ENCODE results near the gene NNMT. TPM values are rescaled to one million over a fixed set of nuclear protein-coding genes. Genes with fewer than 3 reads are reported as not detected.

Gene NNMT
- total RNA-seq, 2 experiments from 2014 or later = not detected

GRCh38 chr11:114311946-114312345 is 15.7 kb downstream of the NNMT start:
- no peak overlapping the region for H3K4me3 Mint-ChIP-seq
- CTCF ChIA-PET = no interaction called here
- H3K36me3 Mint-ChIP-seq = no peaks in the 10 kb centered on the region
- no peak for ATAC-seq
- H3K27me3 Mint-ChIP-seq = peaks cover 45% of the 10 kb centered on the region
- H3K4me1 Mint-ChIP-seq = peaks cover 9% of the 10 kb centered on the region
- H3K27ac Mint-ChIP-seq = no peak overlapping the region
- DNase-seq = no peak
- H3K9me3 Mint-ChIP-seq (ENCODE audit: low read depth) = no peaks in the 10 kb centered on the region

- Mint-ChIP-seq H3K27me3 (peaks cover 30% of the 10 kb centered on the region), H3K4me3 (no peak overlapping the region), H3K36me3 (no peaks in the 10 kb centered on the region), H3K27ac (no peak overlapping the region), H3K9me3 (ENCODE audit: low read depth) (no peaks in the 10 kb centered on the region), H3K4me1 (peaks cover 10% of the 10 kb centered on the region)
- ATAC-seq (no peak), DNase-seq (no peak)
- CTCF ChIA-PET = no interaction called here
Observed at GRCh38 chr11:114314096-114314495, 17.9 kb downstream of the NNMT start.

- H3K27me3 Mint-ChIP-seq = peaks cover 33% of the 10 kb centered on the region
- DNase-seq = no peak
Observed at GRCh38 chr11:114315749-114316368, 19.7 kb downstream of the NNMT start.

GRCh38 chr11:114316980-114317786 is 21.0 kb downstream of the NNMT start:
- DNase-seq (no peak), ATAC-seq (no peak)
- peaks cover 10% of the 10 kb centered on the region for H3K4me1 Mint-ChIP-seq
- no peaks in the 10 kb centered on the region for H3K9me3 Mint-ChIP-seq (ENCODE audit: low read depth)
- H3K27ac Mint-ChIP-seq = no peak overlapping the region
- no peak overlapping the region for H3K4me3 Mint-ChIP-seq
- H3K36me3 Mint-ChIP-seq = no peaks in the 10 kb centered on the region
- CTCF ChIA-PET = no interaction called here
- peaks cover 43% of the 10 kb centered on the region for H3K27me3 Mint-ChIP-seq

More at GRCh38 chr11:114315749-114316368, 19.7 kb downstream of the NNMT start:
- peak; percentile 30 for ATAC-seq
- CTCF ChIA-PET = no interaction called here
- Mint-ChIP-seq H3K4me3 (peak overlapping the region; percentile 13), H3K36me3 (no peaks in the 10 kb centered on the region), H3K27ac (no peak overlapping the region), H3K9me3 (ENCODE audit: low read depth) (no peaks in the 10 kb centered on the region), H3K4me1 (peaks cover 10% of the 10 kb centered on the region)

GRCh38 chr11:114317787-114318137 is 21.6 kb downstream of the NNMT start:
- Mint-ChIP-seq H3K36me3 (no peaks in the 10 kb centered on the region), H3K27ac (no peak overlapping the region), H3K4me1 (peaks cover 10% of the 10 kb centered on the region), H3K27me3 (peaks cover 40% of the 10 kb centered on the region), H3K9me3 (ENCODE audit: low read depth) (no peaks in the 10 kb centered on the region), H3K4me3 (no peak overlapping the region)
- no peak for DNase-seq
- ATAC-seq = no peak
- CTCF ChIA-PET = no interaction called here

GRCh38 chr11:114318361-114318760 is 22.2 kb downstream of the NNMT start:
- no peak for ATAC-seq
- H3K4me3 Mint-ChIP-seq = no peak overlapping the region
- CTCF ChIA-PET = no interaction called here
- no peak for DNase-seq
- no peaks in the 10 kb centered on the region for H3K9me3 Mint-ChIP-seq (ENCODE audit: low read depth)
- H3K27me3 Mint-ChIP-seq = peaks cover 44% of the 10 kb centered on the region
- H3K27ac Mint-ChIP-seq = no peak overlapping the region
- no peaks in the 10 kb centered on the region for H3K36me3 Mint-ChIP-seq
- peaks cover 10% of the 10 kb centered on the region for H3K4me1 Mint-ChIP-seq

GRCh38 chr11:114319716-114320328 is 23.6 kb downstream of the NNMT start:
- DNase-seq = no peak
- no peak for ATAC-seq
- H3K9me3 Mint-ChIP-seq (ENCODE audit: low read depth) = no peaks in the 10 kb centered on the region
- CTCF ChIA-PET = no interaction called here
- peaks cover 48% of the 10 kb centered on the region for H3K27me3 Mint-ChIP-seq
- no peaks in the 10 kb centered on the region for H3K36me3 Mint-ChIP-seq
- no peak overlapping the region for H3K4me3 Mint-ChIP-seq
- H3K27ac Mint-ChIP-seq = no peak overlapping the region
- H3K4me1 Mint-ChIP-seq = peaks cover 10% of the 10 kb centered on the region

- Mint-ChIP-seq H3K36me3 (no peaks in the 10 kb centered on the region), H3K4me3 (no peak overlapping the region), H3K9me3 (ENCODE audit: low read depth) (no peaks in the 10 kb centered on the region), H3K4me1 (peaks cover 1% of the 10 kb centered on the region), H3K27ac (no peak overlapping the region), H3K27me3 (peaks cover 39% of the 10 kb centered on the region)
- ATAC-seq (no peak), DNase-seq (no peak)
- CTCF ChIA-PET = no interaction called here
Observed at GRCh38 chr11:114321621-114322257, 25.5 kb downstream of the NNMT start.

- Mint-ChIP-seq H3K9me3 (ENCODE audit: low read depth) (no peaks in the 10 kb centered on the region), H3K27ac (no peak overlapping the region), H3K4me3 (no peak overlapping the region), H3K36me3 (no peaks in the 10 kb centered on the region), H3K27me3 (peaks cover 39% of the 10 kb centered on the region), H3K4me1 (peaks cover 1% of the 10 kb centered on the region)
- ATAC-seq (no peak), DNase-seq (no peak)
- CTCF ChIA-PET = interaction anchor here (1.0 kb wide), 1 partner anchor 42 kb away, joined by 3 read pairs; no protein-coding TSS in a partner anchor
Observed at GRCh38 chr11:114322934-114323333, 26.7 kb downstream of the NNMT start.

GRCh38 chr11:114326151-114326550 is 30.0 kb downstream of the NNMT start:
- Mint-ChIP-seq H3K9me3 (ENCODE audit: low read depth) (peaks cover 6% of the 10 kb centered on the region), H3K4me1 (no peaks in the 10 kb centered on the region), H3K4me3 (no peak overlapping the region), H3K27ac (no peak overlapping the region), H3K36me3 (peaks cover 2% of the 10 kb centered on the region), H3K27me3 (peaks cover 25% of the 10 kb centered on the region)
- CTCF ChIA-PET = no interaction called here
- no peak for DNase-seq
- ATAC-seq = no peak

GRCh38 chr11:114326776-114327175 is 30.6 kb downstream of the NNMT start:
- Mint-ChIP-seq H3K36me3 (peaks cover 2% of the 10 kb centered on the region), H3K27ac (no peak overlapping the region), H3K4me1 (no peaks in the 10 kb centered on the region), H3K9me3 (ENCODE audit: low read depth) (peaks cover 6% of the 10 kb centered on the region), H3K4me3 (no peak overlapping the region), H3K27me3 (peaks cover 20% of the 10 kb centered on the region)
- ATAC-seq = no peak
- DNase-seq = no peak
- CTCF ChIA-PET = no interaction called here

GRCh38 chr11:114330373-114330772 is 34.2 kb downstream of the NNMT start:
- ATAC-seq = no peak
- Mint-ChIP-seq H3K27ac (no peak overlapping the region), H3K4me3 (no peak overlapping the region), H3K36me3 (peaks cover 2% of the 10 kb centered on the region), H3K9me3 (ENCODE audit: low read depth) (peaks cover 6% of the 10 kb centered on the region), H3K4me1 (no peaks in the 10 kb centered on the region), H3K27me3 (peaks cover 27% of the 10 kb centered on the region)
- CTCF ChIA-PET = no interaction called here
- DNase-seq = no peak

- Mint-ChIP-seq H3K27ac (no peak overlapping the region), H3K9me3 (ENCODE audit: low read depth) (no peaks in the 10 kb centered on the region), H3K27me3 (peaks cover 19% of the 10 kb centered on the region), H3K4me1 (peaks cover 11% of the 10 kb centered on the region), H3K36me3 (no peaks in the 10 kb centered on the region), H3K4me3 (peak overlapping the region; percentile 17)
- ATAC-seq = peak; percentile 80
- DNase-seq = peak; percentile 46
- CTCF ChIA-PET = interaction anchor here (0.6 to 1.6 kb wide), 12 partner anchors 9 to 380 kb away, joined by 3 to 5 read pairs (median 3); partner anchors contain the start of gene REXO2
Observed at GRCh38 chr11:114340311-114341131, 44.3 kb downstream of the NNMT start.
